ENCODE data around the gene BEST2.
A peak's percentile ranks its signal among the peaks of the same experiment; 100 is the strongest.

The BEST2 gene

GRCh38 chr19:12731337-12731736 lies 20.3 kb upstream of the BEST2 start:
- DNase-seq: no peak

GRCh38 chr19:12733369-12734214 lies 18.0 kb upstream of the BEST2 start:
- peak; percentile 36 to 48 for DNase-seq

- peak; percentile 70 to 72 for DNase-seq
Measured at GRCh38 chr19:12736995-12737834, 14.4 kb upstream of the BEST2 start, which contains the start of gene GET3. Gene GET3, plus strand, starts transcription at chr19:12737497. Its CDS starts 9 bp downstream, at chr19:12737506.

GRCh38 chr19:12737835-12738351 lies 13.7 kb upstream of the BEST2 start:
- no peak for DNase-seq

- DNase-seq: no peak
Measured at GRCh38 chr19:12745166-12745897, 6.3 kb upstream of the BEST2 start.

GRCh38 chr19:12748489-12748888 lies 3.1 kb upstream of the BEST2 start:
- no peak for DNase-seq

- DNase-seq: no peak
Measured at GRCh38 chr19:12749938-12750521, 1.6 kb upstream of the BEST2 start.

GRCh38 chr19:12750851-12751250 lies 740 bp upstream of the BEST2 start:
- DNase-seq: no peak

- DNase-seq: no peak
Measured at GRCh38 chr19:12752056-12752781, 628 bp downstream of the BEST2 start.

GRCh38 chr19:12754465-12755196 lies 3.0 kb downstream of the BEST2 start:
- DNase-seq: no peak

- no peak for DNase-seq
Measured at GRCh38 chr19:12756150-12756883, 4.7 kb downstream of the BEST2 start.

- peak; percentile 71 to 78 for DNase-seq
Measured at GRCh38 chr19:12757544-12758274, 6.1 kb downstream of the BEST2 start.

GRCh38 chr19:12759686-12760085 lies 8.1 kb downstream of the BEST2 start:
- DNase-seq: no peak

GRCh38 chr19:12763100-12763499 lies 11.5 kb downstream of the BEST2 start:
- no peak for DNase-seq

GRCh38 chr19:12764698-12765097 lies 13.1 kb downstream of the BEST2 start:
- no peak for DNase-seq

GRCh38 chr19:12766051-12766521 lies 14.5 kb downstream of the BEST2 start:
- peak in 1 of 2 donors; percentile 92 for DNase-seq

- DNase-seq: no peak
Measured at GRCh38 chr19:12767150-12767549, 15.6 kb downstream of the BEST2 start.

- no peak for DNase-seq
Measured at GRCh38 chr19:12767666-12768065, 16.1 kb downstream of the BEST2 start.

- peak; percentile 33 to 48 for DNase-seq
Measured at GRCh38 chr19:12769689-12770088, 18.1 kb downstream of the BEST2 start.

Data from stimulated activated CD4-positive, alpha-beta T cell treated with anti-CD3 and anti-CD28 coated beads, Interleukin-2, amount 100 ng/mL, for 48 hours (primary cell).